Tibial nerve (tissue), 4 donors: ENCODE results near the gene SCP2. TPM values are rescaled to one million over a fixed set of nuclear protein-coding genes. Genes with fewer than 3 reads are reported as not detected.
A peak's percentile ranks its signal among the peaks of the same experiment; 100 is the strongest.

Experiments used
- DNase-seq, 2 donors: peaks; one replicate each; pipeline ENCODE4 v3.0.0-alpha.2; 2019; ENCODE audit warnings: low spot score in 2 of 2
- H3K27ac ChIP-seq, 4 donors: fragments of 200-600 bp; sonication (generic) in 3 of 4; one replicate each; pipeline ENCODE4 v1.5.1; 2017 to 2019; ENCODE audit warnings: mild to moderate bottlenecking in 1 of 4
- H3K27me3 ChIP-seq, 2 donors: fragments of 200-600 bp; sonication (generic) in 1 of 2; one replicate each; pipeline versions ENCODE4 v1.5.1 to v1.6.0; 2017 to 2019
- H3K36me3 ChIP-seq, 3 donors: fragments of 200-600 bp; sonication (generic); one replicate each; pipeline ENCODE4 v1.5.1; 2018 to 2019
- H3K4me1 ChIP-seq, 4 donors: fragments of 200-600 bp; sonication (generic) in 3 of 4; one replicate each; pipeline ENCODE4 v1.5.1; 2017 to 2019
- H3K4me3 ChIP-seq, 4 donors: fragments of 200-600 bp; sonication (generic) in 3 of 4; one replicate each; pipeline ENCODE4 v1.5.1; 2017 to 2019; ENCODE audit warnings: mild to moderate bottlenecking in 1 of 4, moderate library complexity in 1 of 4
- H3K9me3 ChIP-seq, 4 donors: fragments of 200-600 bp; sonication (generic) in 3 of 4; one replicate each; pipeline ENCODE4 v1.5.1; 2017 to 2019
- CTCF ChIP-seq, 5 experiments: fragments of 200-600 bp in 3 of 5; fragments of 450-650 bp in 2 of 5; sonication (generic) in 3 of 5; IDR thresholded peaks; one replicate each; pipeline ENCODE4 v1.5.1; 2016 to 2019; ENCODE audit warnings: antibody characterized with exemption in 5 of 5, mild to moderate bottlenecking in 3 of 5, moderate library complexity in 2 of 5
- EP300 ChIP-seq, 2 donors: sonication (generic); formaldehyde crosslinking; IDR thresholded peaks; one replicate each; pipeline ENCODE4 v1.6.1; 2017; ENCODE audit warnings: antibody characterized with exemption in 2 of 2, mild to moderate bottlenecking in 1 of 2
- POLR2A ChIP-seq, 2 donors: fragments of 450-650 bp; IDR thresholded peaks; one replicate each; pipeline ENCODE4 v1.6.1; 2017; ENCODE audit warnings: antibody characterized with exemption in 2 of 2, mild to moderate bottlenecking in 2 of 2, moderate library complexity in 2 of 2
- WGBS, 2 donors: methylation state at CpG; one replicate each; pipeline ENCODE4 v1.1.5; 2018; 5-methylcytosine and 5-hydroxymethylcytosine counted together
- total RNA-seq, 4 donors: library from RNA; depleted of rRNA; stranded (reverse); fragments of >200 nt; gene quantifications; one replicate each; pipeline ENCODE4 v1.1.0, GENCODE V29; 2016

Gene SCP2
- total RNA-seq, 4 donors from 2014 or later = 63.3 to 131 (median 104) TPM

GRCh38 chr1:53082826-53083455 lies 155.9 kb downstream of the SCP2 start:
- Histone ChIP-seq H3K9me3 (no peaks in the 10 kb centered on the region), H3K4me3 (no peak overlapping the region), H3K27me3 (no peaks in the 10 kb centered on the region), H3K36me3 (peaks cover 0 to 88% (median 2%) of the 10 kb centered on the region in 3 donors), H3K27ac (peak overlapping the region in 1 of 4 donors; percentile 41), H3K4me1 (peaks cover 0 to 40% (median 0%) of the 10 kb centered on the region in 4 donors)
- TF ChIP-seq EP300 (IDR thresholded peaks at IDR 0.05) = no peak
- TF ChIP-seq POLR2A (IDR thresholded peaks at IDR 0.05) = no peak
- TF ChIP-seq CTCF (IDR thresholded peaks at IDR 0.05) = no peak
- no peak for DNase-seq
- 61 to 67% methylated on average over 13 of the region's 13 CpGs for WGBS, 2 donors

GRCh38 chr1:53083636-53084588 lies 156.8 kb downstream of the SCP2 start:
- DNase-seq = no peak
- H3K27me3 ChIP-seq = no peaks in the 10 kb centered on the region
- H3K27ac ChIP-seq = peak overlapping the region in 1 of 4 donors; percentile 41
- H3K36me3 ChIP-seq = peaks cover 0 to 78% (median 2%) of the 10 kb centered on the region in 3 donors
- peaks cover 0 to 42% (median 0%) of the 10 kb centered on the region in 4 donors for H3K4me1 ChIP-seq
- no peak overlapping the region for H3K4me3 ChIP-seq
- H3K9me3 ChIP-seq = no peaks in the 10 kb centered on the region
- TF ChIP-seq EP300 (IDR thresholded peaks at IDR 0.05) = no peak
- WGBS, 2 donors = 60 to 61% methylated on average over 15 to 17 of the region's 17 CpGs

- no peaks in the 10 kb centered on the region for H3K27me3 ChIP-seq
- no peaks in the 10 kb centered on the region for H3K9me3 ChIP-seq
- no peak for TF ChIP-seq EP300 (IDR thresholded peaks at IDR 0.05)
- H3K27ac ChIP-seq = peak overlapping the region in 1 of 4 donors; percentile 41
- no peak for DNase-seq
- WGBS, 2 donors = 85 to 87% methylated on average over 8 of the region's 8 CpGs
- peaks cover 0 to 49% (median 2%) of the 10 kb centered on the region in 4 donors for H3K4me1 ChIP-seq
- H3K4me3 ChIP-seq = no peak overlapping the region
- peaks cover 0 to 72% (median 2%) of the 10 kb centered on the region in 3 donors for H3K36me3 ChIP-seq
These were observed 157.5 kb downstream of the SCP2 start for GRCh38 chr1:53084589-53084971.

- no peak overlapping the region for H3K27ac ChIP-seq
- peaks cover 0 to 66% (median 2%) of the 10 kb centered on the region in 3 donors for H3K36me3 ChIP-seq
- 77 to 84% methylated on average over 8 of the region's 8 CpGs for WGBS, 2 donors
These were observed 158.3 kb downstream of the SCP2 start for GRCh38 chr1:53085405-53085804.

GRCh38 chr1:53086491-53087070 lies 159.5 kb downstream of the SCP2 start:
- 72 to 90% methylated on average over 2 to 3 of the region's 4 CpGs for WGBS, 2 donors
- no peak for DNase-seq
- H3K4me3 ChIP-seq = no peak overlapping the region
- peaks cover 0 to 69% (median 5%) of the 10 kb centered on the region in 4 donors for H3K4me1 ChIP-seq
- no peaks in the 10 kb centered on the region for H3K27me3 ChIP-seq
- TF ChIP-seq POLR2A (IDR thresholded peaks at IDR 0.05) (no peak), EP300 (IDR thresholded peaks at IDR 0.05) (no peak), CTCF (IDR thresholded peaks at IDR 0.05) (no peak)
- H3K36me3 ChIP-seq = peaks cover 0 to 54% (median 2%) of the 10 kb centered on the region in 3 donors
- H3K27ac ChIP-seq = no peak overlapping the region
- H3K9me3 ChIP-seq = no peaks in the 10 kb centered on the region

More at GRCh38 chr1:53085405-53085804, 158.3 kb downstream of the SCP2 start:
- TF ChIP-seq CTCF (IDR thresholded peaks at IDR 0.05) (no peak), POLR2A (IDR thresholded peaks at IDR 0.05) (no peak), EP300 (IDR thresholded peaks at IDR 0.05) (no peak)
- Histone ChIP-seq H3K4me3 (no peak overlapping the region), H3K9me3 (no peaks in the 10 kb centered on the region), H3K4me1 (peaks cover 0 to 57% (median 5%) of the 10 kb centered on the region in 4 donors), H3K27me3 (no peaks in the 10 kb centered on the region)
- no peak for DNase-seq
